CD4-positive, alpha-beta T cell treated with Interferon gamma for 1 hour (primary cell): ENCODE data around the gene EEPD1.

Experiments
- DNase-seq: peaks from one replicate; pipeline ENCODE4 v3.0.0-alpha.2; 2020

EEPD1 gene

DNA sequence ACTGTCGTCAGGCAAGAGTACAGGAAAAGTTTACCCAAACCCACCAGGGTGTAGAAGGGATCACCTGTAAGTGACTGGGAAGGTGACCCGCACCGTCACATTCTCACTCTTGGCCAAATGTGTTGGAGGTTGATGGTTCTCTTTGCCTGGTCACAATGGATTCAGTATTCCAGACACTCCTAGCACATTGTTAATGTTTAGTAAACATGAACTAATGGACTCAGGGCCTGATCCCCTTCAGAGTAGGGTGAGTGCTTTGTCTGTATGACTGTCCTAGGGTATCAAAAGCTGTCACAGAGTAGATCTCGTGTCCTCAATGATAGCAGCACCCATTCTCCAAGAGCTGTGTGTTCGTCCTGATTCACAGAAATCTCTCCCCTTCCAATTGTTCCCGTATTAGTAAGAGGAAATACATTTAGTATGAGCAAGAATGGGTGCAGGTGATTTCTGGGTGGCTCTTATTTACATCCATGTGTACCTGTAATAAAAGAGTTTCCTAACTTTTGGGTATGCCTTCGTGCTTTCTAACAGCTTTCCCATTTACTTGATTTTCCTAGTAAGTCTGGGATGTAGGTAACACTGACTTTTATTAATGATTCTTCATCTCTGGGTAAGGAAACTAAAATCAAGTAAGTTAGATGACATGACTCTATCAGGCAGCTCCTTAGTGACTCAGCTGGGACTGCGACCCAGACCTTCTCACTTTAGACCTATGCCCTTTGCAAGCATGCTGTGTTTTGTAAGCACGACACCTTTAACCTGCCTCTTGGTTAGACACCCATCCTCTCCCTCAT is 4.7 kb downstream of the EEPD1 start:
- DNase-seq, result no peak

DNA sequence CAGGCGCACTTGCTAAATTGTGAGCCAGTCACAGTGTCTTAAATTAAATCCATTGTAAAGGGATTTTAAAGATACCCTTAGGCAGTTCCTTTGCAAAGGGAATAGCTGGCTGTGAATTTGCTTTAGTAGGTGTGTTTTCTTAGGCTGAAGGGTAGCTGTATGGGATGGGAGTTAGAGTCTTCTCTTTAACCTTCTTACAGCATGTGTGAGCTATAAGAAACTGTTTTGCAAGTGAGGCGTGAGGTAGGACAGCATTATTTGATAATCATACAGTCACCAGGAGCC is 5.2 kb downstream of the EEPD1 start:
- DNase-seq, result no peak

DNA sequence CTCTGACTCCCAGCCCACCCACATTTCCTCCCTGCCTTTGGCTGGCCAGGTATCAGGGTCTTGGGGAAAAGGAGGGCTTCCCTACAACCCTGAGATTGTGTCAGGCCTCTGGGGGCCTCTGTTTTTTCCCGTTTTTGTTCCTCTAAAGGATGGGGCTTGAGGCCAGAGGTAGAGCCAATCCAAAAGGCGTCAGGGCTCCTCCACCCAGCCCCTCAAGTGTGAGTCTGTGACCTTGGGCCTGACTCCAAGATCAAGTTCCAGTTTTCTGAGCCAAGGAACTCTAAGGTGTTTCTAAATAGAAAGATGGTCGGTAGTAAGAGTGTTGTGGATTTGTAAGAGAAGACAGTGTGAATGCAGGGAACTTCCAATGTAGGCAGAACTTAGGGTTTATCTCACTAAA is 6.6 kb downstream of the EEPD1 start:
- no peak for DNase-seq

DNA sequence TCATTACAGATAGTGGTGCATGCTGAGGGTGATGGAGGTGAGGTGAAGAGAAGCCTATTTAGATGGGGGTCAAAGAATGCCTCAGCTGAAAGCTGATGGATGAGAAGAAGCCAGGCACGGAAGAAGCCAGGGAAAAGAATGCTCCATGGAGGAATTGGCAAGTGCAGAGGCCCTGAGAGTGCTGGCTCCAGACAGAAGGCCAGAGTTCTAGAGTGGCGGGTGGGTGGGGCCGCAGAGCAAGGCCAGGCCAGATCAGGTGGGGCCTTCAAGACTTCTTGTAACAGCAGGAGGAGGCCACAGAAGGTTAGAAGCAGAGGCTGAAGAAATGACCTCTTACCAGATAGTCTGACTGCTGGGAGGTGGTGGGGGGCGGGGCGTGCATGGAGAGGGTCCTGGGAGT is 7.3 kb downstream of the EEPD1 start:
- DNase-seq, result no peak

DNA sequence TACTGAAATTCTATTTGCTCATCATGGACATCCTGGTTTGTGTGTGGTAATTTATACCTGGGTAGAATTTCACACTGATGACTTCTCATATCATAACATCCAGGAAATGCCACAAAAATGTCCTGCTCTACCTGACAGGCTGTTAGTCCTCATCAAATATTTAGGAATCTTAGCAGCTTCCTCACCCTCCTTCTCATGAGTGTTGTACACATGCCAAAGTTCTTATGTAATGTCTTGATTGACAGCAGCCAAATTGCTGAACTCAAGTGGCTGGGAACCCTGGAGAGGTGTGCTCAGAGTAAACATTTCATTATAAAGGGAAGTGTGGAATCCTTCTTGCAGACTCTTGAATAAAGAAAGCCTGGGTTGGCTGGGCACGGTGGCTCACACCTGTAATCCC is 8.9 kb downstream of the EEPD1 start:
- DNase-seq, result no peak

DNA sequence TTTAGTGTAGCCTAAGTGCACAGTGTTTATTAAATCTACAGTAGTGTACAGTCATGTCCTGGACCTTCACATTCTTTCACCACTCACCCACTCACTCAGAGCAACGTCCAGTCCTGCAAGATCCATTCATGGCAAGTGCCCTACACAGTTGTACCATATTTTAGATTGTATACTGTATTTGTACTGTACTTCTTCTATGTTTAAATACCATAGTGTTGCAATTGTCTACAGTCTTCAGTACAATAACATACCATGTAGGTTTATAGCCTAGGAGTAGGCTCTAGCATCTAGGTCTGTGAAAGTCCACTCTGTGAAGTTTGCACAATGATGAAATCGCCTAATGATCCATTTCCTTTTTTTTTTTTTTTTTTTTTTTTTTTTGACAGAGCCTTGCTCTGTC is 12.0 kb downstream of the EEPD1 start:
- no peak for DNase-seq

DNA sequence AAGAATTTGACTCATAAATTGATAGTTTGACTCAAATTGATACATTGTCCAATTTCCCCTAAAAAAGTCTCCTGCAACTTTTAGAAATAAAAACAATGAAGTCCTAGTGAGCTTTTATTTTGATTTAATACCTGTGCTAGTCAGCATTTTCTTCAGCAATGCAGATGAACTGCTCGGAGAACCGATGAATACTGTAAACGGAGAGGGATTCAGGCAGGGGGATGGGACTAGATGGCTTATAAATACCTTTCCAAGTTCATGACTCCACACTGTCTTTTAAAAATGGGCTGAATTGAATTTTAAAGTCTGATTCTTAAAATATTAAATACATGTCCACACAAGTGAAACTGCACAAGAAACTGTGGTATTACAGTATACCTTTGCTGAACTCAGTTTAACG is 12.7 kb downstream of the EEPD1 start:
- no peak for DNase-seq

DNA sequence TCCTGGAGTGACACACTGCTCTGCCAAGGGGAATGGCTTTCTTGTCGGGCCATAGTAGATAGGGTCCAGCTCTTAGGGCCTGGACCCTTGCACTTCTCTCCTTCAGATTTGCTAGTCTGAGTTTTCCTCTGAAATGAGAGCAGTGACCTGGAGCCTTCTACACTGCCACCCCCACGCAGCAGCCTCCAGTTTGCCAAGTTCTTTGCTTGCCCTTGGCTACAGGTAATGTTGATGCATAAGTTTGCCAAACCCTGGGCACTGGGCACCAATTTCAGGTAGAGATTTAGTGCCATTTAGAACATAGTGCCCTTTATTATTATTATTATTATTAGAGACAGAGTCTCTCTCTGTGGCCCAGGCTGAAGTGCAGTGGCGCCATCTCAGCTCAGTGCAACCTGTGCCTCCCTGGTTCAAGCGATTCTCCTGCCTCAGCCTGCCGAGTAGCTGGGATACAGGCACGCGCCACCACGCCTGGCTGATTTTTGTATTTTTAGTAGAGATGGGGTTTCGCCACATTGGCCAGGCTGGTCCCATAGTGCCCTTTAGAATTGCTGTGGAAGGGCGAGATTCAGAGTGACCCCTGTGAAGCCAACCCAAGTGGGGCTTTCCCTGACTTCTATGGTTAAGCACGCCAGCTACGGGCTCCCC is 14.5 kb downstream of the EEPD1 start:
- no peak for DNase-seq

DNA sequence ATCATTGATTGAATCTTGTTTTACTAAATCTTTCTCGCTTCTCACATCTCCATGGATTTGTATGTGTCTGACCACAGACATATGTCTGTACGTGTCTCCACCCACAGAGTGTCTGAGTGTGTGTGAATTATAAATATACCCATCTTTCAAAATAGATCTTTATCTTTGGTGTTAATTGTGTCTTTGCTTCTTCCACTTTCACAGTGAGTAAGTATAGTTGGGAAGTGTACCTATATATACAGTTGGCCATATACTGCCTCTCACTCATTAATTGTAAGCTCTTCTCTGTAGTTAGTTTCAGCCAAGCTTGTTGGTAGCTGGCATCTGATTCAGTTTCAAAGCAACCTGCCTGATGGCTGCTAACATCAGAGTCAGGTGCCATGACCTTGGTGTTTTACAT is 18.4 kb downstream of the EEPD1 start:
- DNase-seq, result no peak

DNA sequence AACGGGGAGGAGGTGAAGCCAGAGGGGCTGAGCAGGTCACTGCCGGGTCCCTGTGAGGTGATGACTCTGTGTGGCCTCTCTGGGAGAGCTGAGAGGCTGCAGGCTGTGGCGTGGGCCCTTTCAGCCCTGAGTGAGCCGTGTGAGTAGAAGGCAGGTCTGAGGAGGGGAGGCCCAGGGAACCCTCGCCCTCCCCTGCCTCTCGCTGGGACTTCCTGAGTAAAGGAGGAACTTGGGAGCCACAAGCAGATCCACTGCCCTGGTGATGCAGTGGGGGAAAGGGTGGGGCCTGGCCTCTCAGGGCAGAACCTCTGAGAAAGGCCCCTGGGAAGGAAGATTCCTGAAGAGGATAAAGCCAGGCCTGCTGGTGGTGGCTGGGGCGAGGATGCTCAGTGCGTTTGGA is 22.8 kb downstream of the EEPD1 start:
- peak; percentile 51 for DNase-seq

DNA sequence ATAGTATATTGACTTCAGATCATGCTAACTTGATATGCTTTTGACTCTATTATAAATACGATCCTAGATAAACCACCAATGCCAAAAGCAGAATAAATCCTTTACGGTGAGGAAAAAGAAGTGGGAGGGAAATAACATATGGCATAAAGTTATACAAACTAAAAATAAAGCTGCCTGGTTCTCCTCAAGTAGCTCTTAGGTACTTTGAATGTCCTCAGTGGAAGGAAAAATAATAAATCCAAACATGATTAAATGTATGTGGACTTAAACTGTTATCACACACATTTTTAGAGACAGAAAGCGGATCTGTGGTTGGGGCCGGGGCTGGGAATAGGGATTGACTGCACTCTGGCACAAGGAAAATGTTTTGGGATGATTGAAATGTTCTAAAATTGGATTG is 23.6 kb downstream of the EEPD1 start:
- DNase-seq, result no peak

DNA sequence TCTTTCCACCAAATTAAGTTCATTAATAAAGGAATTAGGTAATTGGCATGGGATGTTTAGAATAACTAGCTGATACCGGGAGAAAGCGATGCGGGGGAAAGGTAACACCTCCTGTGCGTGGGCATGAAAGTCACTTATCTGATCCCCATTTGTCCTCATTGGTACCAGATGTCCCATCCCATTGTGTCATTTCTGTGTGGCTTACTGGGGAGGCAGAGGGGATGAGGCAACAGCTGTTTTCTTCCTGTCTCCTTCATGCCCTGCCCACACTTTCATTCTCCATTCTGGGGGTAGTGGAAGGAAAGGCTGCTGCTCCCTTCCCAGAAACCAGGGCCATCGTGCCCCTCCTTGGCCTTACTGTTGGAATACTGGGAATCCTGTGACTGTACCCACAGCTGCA is 27.1 kb downstream of the EEPD1 start:
- DNase-seq, result no peak

DNA sequence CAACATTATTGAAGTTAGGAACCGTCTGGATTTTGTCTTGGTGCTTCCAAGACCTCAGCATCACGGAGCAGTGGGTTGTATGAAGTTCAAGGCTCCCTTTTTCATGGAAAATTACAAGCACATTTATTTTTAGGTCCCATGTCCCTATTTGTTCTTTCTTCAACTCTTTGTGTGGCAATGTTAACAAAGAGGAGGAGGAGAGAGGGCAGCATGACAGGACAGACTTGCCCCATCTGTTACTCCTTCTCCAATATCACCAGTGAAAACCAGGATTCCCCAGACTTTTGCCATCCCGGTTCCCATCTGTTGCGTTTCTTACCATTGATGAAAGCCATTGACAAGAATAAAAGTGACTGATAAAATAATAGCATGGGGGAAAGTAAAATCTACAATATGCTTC is 28.6 kb downstream of the EEPD1 start:
- no peak for DNase-seq

DNA sequence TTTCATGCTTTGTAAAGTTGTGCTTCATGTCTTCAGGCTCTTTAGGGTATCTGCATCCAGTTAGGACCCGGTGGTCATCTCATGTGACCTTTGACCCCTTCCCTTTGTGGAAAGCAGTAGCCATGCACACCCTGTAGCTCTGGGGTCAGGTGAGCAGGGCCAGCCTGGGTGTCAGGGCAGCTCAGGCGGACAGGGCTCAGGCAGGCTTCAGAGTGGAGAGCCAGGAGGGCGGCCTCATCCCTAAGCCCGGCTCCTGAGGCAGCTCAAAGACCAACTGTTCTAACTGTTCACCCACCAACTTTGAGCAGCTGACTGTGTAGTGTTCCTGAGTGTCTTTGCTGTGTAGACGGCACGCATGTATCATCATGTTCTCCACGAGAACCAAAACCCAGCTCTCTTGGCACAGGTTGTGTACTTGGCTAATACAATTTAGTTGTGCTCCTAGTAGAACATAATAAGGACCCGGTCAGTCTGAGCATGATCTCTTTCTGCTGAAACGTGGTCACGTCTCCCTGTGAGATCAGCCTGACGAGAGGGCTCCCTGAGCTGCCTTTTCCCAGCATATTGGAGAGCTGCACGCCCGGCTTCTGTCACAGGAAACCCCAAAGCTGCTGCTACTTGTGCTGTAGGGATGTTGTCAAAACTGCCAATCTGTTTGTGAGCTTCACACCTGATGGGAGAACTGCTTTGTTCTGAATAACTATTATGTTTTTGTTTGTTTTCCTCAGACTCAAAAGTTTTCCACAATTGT is 30.0 kb downstream of the EEPD1 start:
- DNase-seq, result no peak

DNA sequence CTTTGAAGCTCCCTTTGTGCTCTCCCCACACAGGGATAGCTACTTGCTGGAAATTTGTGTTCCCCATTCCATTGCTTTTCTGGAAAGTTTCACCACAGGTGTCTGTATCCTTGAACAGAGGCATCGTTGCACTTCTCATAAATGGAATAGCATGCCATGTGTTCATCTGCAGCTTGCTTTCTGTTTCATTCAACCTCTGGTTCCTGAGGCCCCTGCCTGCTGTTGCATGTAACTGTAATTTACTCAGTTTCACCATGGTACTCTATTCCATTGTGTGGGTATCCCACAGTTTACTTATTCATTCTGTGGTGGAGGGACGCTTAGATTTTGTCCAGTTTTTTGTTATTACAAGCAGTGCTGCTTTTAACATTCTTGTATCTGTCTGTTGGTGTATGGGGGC is 32.0 kb downstream of the EEPD1 start:
- no peak for DNase-seq

DNA sequence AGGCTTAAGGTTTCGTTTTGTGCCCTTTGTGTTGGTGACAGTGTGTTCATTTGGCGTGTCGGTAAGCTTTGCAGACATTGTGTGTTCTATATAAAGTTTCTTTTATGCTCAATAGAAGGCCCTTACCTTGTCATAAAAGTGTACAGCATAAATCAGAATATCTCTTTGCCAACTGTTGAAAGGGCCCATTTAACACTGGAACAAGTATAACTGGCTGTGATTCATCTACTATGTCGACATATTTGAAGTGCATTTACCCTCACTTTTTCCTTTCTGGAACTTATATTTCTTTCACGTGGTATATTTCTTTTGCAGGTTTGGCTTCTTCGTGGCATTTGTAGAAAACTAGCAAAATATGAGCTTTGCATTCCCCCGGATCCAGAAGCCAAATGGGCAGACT is 32.7 kb downstream of the EEPD1 start:
- no peak for DNase-seq

DNA sequence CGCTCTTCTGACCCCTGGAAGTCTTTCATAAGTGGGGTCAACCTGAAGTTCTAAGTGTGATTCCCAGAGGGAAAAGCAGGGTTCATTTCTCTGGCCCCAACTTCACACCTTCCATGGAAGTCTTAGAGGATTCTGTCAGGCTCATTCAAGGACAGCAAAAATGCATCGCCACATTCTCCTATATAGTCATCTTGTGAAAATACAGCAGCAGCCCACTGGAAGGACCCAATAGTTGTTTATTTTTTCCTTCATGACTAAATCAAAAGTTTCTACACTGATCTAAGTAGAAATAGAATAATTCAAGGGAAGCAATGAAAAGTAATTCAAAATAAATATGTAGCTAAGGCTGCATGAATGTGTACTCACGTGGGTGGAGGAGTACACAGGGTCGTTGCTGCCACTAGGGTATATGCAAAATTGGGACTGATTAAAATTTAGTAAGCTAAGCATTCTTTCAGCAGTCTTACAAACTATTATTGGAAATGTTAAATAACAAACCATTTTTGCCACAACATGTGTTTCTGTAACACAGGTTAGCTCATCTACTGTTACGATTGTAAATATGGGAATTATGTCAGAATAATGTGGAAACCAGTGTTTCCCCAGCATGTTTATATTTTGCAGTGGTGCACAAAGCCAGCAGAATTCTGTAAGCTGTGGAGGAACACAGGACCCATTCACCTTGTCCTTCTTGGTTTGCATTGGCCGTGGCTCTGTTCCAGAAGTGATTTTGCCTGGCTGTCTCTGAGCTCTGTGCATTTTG is 33.5 kb downstream of the EEPD1 start:
- no peak for DNase-seq

DNA sequence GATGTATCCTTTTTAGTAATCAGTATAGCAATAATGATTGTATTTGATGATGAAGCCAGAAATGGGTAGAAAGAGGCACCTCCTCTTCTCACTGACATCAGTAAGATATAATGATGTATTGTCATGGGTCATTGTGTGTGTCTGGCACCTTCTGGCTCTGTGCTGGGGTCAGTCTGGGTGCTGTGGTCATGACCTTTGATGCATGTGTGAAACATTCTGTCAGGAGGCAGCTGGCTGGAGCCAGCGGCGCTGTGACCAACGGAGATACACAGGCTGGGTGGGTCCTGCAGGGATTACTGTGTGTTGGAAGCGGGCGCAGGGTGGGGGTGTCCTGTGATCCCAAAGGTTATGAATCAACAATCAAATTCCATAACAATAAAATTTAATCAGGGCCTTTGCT is 35.2 kb downstream of the EEPD1 start:
- DNase-seq, result no peak

DNA sequence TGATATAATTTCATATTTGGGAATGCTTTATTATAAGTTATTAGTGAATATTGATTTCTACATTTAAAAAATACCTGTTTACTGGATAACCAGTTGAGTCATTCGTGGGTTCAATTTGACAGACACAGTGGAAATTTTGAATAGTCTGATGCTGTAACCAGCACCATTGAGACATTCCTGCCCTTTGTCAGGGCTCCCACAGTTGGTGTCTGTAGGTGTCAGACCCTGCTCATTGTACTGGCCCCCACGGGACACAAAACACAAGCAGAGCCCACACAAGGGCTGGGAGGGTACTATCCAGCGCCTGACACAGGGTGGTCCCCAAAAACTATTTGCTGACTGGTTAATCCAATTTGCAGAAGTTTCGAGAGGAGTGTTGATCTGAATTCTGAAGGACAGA is 35.9 kb downstream of the EEPD1 start:
- no peak for DNase-seq

DNA sequence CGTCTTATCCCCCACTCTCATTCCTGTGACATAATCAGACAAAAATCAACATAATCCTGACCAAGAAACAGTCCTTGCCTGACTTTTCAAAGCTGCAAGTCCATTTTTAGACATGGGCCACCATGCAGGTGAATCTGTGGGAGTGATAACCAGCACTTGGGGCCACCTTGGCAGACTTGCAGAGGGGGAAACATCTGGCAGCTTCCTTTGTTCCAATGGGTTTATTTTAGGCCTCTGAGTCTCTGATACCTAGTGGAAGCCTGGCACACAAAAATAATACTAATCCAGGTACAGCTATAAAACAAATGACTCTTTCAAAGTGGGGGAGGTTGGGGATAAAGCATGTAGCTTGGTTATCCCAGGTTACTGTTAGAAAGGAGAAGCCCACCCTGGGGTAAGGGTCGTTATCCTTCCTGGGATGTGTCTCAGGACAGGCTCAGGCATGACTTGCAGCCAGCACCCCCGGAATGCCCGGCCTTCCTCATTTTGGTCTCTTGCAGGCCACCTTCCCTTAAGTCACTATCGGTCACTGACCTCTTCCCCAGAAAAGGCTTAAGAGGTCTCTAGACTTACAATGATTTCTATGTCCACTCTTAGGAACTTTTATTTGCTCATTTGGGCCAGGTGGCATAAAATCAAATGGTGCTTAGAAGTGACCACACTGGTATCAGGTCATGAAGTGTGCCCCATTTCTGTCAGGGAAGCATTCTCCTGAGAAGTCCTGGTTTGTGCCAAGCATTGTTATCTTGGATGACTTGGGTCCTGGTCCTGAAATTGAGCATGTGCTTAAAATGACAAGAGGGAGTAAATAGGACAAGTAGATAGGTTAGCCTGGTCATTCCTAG is 37.6 kb downstream of the EEPD1 start:
- peak; percentile 56 for DNase-seq

DNA sequence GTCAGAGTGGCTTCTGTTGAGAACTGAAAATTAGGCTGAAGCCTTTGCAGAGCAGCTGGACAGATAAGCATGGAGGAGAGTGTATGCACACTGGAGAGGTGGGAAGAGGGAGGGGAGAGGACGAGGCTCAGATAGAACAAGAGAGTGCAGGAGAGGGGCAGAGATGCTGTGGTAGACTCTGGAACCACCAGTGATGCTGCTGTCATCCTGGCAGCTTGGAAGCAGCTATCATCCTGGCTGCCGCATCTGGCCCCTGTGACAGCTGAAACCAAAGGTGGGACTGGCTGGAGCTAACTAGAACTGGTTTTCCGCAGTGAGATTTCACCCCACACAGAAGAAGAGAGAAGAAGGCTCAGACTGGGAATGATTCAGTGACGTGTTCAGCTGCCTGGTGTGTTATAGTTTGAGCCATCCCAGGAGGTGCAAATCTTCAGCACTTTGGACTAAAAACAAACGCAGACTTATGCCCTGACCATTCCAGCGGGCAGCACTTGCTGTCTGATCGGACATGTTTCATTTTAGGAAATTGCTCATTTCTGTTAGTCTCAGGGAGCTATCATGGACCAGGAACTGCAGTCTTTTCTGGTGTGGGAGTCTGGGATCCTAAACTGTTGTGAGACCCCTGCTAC is 38.4 kb downstream of the EEPD1 start:
- no peak for DNase-seq
